ENCODE measurements around the gene ZNF668.
"Not testable (repeated sequence)": the region's sequence is repeated elsewhere in the genome, so short reads cannot be mapped to it uniquely, and the experiment has no call there.

Gene ZNF668

GRCh38 chr16:31013292-31013691 is 60.7 kb downstream of the ZNF668 start:
- not testable (repeated sequence) for DNase-seq (ENCODE audit: low read depth in 2 of 2)

- not testable (repeated sequence) for DNase-seq (ENCODE audit: low read depth in 2 of 2)
These were observed 62.2 kb downstream of the ZNF668 start for GRCh38 chr16:31011815-31012214.

All from stimulated activated CD8-positive, alpha-beta memory T cell treated with anti-CD3 and anti-CD28 coated beads, Interleukin-15, amount 100 ng/mL, for 4 hours (primary cell).